Fibroblast of peridontal ligament (primary cell): Measurements from ENCODE around the gene PDE4D.

Source experiments
- DNase-seq: peaks from one replicate; pipeline ENCODE4 v3.0.0-alpha.2; 2010; ENCODE audit errors: extremely low read depth

Gene PDE4D

DNA sequence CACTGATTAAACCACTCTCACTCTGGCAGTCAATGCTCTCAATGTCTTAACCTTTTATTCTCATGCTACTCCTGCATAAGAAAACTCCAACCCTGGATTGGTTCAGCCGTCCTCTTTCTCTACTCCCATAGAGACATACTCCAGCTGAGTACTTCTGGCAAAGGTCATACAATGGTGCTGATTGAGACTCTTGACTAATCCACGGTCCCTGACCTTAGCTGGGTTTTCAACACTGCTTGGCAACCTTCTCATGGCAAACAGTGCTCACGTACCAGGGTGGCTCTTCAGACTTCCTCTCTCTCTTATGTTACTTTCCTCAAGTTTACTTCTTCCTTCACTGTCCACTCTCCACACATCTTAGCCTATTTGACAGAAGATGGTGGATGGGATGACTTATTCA is 963.0 kb downstream of the PDE4D start:
- DNase-seq = no peak

DNA sequence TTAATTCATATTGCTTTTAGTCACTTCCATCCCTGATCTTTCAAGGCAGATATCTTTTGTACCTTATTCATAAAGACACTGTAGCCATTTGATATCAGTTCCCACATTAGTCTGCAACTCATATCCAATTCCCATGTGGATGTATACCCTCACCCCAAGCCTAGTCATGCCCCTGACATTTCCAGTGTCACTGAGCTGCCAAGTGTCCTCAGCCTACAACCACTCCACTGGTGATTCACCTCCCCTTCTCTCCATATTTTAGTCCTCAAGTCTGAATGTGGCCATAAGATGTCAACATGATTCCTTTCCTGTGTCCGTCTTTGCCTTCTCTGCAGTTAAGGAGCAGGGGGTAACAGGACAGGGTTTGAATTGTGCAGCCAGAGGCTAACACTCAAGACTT is 963.8 kb downstream of the PDE4D start:
- no peak for DNase-seq

DNA sequence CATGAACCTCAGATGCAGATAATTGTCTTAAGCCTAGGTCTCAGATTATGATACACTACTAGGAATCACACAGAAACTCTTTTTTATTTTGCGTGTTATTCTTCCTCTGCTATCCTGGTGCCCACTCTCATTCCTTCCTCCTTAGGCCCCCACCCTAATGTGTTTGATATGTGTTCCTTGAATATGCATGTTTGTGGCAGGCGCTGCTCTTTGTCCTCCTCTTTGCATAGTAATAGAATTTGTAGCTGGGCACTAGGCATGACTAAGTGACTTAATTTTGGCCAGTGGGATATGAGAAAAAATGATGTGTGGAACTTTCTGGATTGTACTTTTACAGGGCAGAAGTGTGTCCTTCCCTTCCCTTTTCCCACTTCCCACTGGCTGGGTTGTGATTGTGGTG is 965.6 kb downstream of the PDE4D start:
- DNase-seq = no peak

DNA sequence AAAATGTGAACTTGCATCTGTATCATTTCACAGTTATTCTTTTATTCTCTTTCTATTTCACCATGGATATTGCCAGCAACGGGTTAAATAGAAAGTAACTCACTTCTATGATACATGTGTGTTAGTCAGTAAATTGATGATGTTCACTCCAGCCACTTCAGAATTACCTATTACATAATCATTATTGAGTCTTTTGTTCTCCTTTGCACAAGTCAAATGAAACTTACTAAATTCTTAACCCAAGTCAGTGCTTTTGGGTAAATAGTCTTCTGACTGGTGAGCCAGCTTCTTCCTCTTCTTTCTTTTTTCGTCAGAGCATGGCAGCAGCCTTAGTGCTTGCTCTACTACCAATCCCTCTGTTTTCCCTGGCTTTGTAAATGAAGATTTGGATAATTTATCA is 966.3 kb downstream of the PDE4D start:
- no peak for DNase-seq

DNA sequence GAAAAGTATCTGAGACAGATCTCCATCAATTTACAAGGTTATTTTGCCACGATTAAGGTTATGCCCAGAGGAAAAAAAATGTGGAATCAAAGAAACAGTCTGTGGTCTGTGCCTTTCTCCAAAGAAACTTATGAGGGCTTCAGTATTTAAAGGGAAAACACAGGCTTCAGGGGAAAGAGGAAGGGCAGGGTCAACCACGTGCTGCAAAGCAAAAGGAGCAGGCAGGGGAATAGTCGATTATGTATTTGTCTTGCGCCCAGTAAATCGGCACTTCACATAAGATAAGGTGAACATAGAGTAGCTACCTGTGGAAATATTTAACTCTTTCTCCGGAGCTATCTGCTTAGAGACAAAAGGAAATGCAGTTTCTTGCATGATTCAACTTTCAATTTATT is 967.0 kb downstream of the PDE4D start:
- DNase-seq = no peak

DNA sequence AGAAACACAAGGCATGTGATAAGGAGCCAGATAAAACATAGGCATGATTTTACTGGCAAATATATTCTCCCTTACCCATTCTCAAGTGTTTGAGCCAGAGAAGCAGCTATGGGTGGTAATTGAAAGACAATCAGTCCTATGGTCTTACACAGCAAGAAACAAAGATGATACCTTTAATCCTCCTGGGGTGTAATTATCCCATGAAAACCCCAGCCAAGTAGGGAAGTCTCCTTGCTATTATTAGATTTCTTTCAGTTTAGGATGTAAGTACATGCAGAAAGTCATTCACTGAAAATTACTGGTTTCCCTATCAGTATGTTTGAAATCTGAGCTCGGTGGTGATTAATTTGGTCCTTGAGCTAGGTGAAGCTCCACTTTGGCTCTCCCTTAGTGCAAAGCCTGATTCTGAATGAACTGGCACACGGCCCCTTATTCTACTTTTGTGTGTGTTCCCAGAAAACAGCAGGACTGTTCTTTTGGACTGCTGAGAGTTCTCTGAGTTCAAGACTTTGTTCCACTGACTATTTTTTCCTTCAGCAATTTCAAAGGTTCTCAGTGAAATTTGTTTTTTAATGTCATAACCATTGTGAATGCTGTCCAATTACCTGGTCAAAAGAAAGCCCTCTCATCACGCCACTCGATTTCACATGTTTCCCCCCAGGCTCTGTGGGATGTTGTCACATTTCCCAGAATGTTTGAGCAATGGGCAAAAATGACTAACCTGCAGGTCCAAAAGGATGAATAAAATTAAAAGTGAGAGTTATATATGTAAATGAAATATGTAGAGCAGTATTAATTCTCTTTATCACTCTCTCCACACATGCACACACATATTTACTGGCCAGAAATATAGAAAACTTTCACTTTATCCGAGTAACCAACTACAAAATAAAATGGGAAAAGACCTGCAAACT is 967.6 kb downstream of the PDE4D start:
- no peak for DNase-seq

DNA sequence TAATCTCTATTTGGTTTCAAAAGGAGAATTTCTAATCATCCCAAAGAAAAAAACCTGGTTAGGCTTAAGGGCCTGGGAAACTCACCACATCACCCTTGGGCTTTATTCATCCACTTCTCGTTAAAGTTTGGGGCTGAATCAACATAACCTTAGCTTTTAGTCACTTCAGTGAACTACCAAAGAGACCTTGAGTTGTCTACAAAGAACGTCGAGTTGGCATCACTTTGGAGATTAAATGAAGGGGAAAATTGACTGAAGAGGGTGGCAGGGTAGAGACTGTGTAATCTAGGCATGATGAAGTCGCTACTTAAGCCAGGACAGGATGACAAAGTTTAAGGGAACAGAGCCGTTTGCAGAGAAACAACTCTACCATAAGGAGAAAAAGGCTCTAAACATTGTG is 969.2 kb downstream of the PDE4D start:
- peak; percentile 42 for DNase-seq

DNA sequence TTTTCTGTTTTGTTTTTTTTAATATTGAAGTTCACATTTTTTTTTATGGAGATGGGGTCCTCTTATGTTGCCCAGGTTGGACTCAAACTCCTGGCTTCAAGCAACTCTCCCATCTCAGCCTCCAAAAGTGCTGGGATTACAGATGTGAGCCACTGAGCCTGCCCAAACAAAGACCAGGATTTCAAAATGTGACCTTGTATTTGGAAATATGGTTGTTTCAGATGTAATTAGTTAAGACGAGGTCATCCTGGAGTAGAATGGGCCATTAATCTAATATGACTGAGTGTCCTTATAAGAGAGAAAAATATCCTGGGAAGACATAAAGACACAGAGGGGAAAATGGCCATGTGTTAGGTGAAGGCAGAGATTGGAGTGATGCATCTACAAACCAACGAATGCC is 970.2 kb downstream of the PDE4D start:
- no peak for DNase-seq

DNA sequence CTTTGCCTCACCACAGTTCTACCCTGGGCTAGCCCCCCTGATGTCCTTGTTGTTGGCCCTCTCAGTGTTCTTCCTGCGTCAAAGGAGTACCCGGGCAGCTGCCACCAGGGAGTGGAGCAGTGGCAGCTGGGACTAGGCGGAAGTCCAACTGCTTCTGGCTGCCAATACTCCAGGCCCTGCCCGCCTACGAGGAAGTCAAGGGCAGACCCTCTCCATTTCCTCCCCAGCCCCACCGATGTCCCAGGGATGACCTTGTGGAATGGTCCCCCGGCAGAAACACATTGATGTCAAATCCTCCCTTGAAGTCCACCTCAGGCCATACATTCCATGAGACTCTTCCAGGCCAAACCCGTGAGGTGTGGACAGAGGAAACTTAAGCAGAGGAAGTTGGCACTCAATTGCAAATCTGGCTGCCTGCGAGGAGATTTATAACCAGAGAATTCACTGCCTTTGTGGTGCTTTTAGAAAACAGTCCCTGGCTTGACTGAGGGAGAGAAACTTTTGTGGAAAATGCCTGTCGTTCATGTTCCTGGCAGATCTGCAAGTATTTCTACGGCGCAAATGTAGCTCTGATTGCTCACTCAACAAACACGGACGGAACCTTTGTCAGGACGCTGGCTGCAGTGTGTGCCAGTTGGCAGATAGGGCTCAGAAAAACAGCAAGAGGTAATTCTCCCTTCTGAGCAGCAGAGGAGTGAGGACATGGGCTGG is 970.9 kb downstream of the PDE4D start:
- DNase-seq = no peak

DNA sequence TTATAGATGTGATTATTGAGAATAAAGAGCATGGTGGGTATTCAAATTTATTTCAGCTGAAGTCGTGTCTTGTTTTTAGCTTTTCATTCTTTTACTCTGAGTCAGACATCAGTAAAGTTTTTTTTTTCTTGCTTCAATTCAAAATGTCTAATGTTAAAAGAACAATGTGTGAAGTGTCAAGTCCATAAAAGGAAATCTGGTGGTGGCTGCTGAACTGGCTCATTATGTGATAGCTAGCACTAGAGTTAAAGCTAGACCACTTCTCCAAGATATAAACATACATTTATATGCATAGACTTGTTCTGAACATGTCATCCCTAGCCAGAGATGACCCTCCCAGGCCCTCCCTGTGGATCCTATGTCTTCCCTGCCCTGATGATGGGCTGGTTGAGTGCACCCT is 972.4 kb downstream of the PDE4D start:
- no peak for DNase-seq

DNA sequence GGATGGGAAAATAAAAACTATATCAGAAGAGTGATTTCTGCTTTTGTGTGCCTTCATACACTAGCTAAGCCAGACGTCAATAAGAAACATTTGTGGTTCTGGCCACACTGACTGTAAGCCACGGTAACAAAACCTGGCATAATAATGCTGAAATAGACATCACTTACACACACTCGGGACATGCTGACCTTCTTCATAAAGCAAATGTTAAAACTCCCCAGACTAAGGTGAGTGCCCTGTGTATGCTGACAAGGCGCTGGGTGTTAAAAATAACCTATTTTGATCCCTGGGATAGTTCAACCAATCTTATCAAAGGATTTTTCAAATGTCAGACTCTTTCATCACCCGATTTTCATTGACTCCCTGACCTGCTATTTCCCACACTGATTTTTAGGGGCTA is 973.7 kb downstream of the PDE4D start:
- no peak for DNase-seq
